Esophagus muscularis mucosa (tissue), 4 donors: ENCODE data around the gene PUM2.

Source experiments
- CTCF ChIP-seq, 3 experiments: fragments of 200-600 bp in 2 of 3; fragments of 450-650 bp in 1 of 3; sonication (generic) in 2 of 3; IDR thresholded peaks; one replicate each; pipeline ENCODE4 v1.5.1; 2017 to 2019; ENCODE audit warnings: antibody characterized with exemption in 3 of 3, mild to moderate bottlenecking in 2 of 3, moderate library complexity in 1 of 3
- EP300 ChIP-seq: sonication (generic); formaldehyde crosslinking; IDR thresholded peaks from one replicate; pipeline ENCODE4 v1.6.1; 2017; ENCODE audit warnings: antibody characterized with exemption
- POLR2A ChIP-seq: fragments of 450-650 bp; IDR thresholded peaks from one replicate; pipeline ENCODE4 v1.6.1; 2017; ENCODE audit warnings: antibody characterized with exemption, moderate library complexity, mild to moderate bottlenecking, low read depth
- POLR2AphosphoS5 ChIP-seq, 2 donors: sonication (generic); formaldehyde crosslinking; IDR thresholded peaks; one replicate each; pipeline ENCODE4 v1.6.1; 2017; ENCODE audit warnings: antibody characterized with exemption in 2 of 2

GRCh38 chr2:20356042-20356441, 5.4 kb upstream of the PUM2 start:
- TF ChIP-seq CTCF (IDR thresholded peaks at IDR 0.05) (no peak), POLR2A (no peak), POLR2AphosphoS5 (IDR thresholded peaks at IDR 0.05) (no peak), EP300 (no peak)
